M059J (cell line): ENCODE measurements around the gene ABHD16A. TPM values are rescaled to one million over a fixed set of nuclear protein-coding genes. Genes with fewer than 3 reads are reported as not detected.
A peak's percentile ranks its signal among the peaks of the same experiment; 100 is the strongest.

Experiments used
- DNase-seq: peaks from one replicate; pipeline ENCODE4 v3.0.0-alpha.2; 2012; ENCODE audit warnings: low read depth
- total RNA-seq: library from RNA; depleted of rRNA; stranded (reverse); fragments of >200 nt; shearing (Covaris generic); gene quantifications from 2 replicates; pipeline ENCODE4 v1.2.3, GENCODE V29; 2014

The ABHD16A gene
- total RNA-seq, 1 experiment from 2014 or later = 51.9 TPM

DNA sequence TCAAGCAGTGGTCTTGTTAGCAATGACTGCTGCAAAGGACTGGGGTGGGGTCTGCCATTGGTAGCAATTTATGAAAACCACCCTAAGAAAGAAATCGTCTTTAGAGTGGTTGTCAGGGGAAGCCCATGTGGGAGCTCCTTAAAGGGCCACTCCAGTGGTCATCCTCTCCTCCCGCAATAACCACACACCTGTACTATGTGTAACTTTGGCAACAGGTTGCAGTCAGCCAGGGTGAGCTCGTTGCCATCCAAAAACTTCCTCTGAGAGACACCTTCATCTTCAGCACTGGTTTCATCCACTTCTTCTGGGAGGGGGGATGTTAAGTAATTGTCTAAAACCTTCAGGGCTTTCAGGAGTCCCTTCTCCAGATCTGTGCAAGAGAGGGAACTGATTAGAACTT, 28.9 kb upstream of the ABHD16A start:
- no peak for DNase-seq

DNA sequence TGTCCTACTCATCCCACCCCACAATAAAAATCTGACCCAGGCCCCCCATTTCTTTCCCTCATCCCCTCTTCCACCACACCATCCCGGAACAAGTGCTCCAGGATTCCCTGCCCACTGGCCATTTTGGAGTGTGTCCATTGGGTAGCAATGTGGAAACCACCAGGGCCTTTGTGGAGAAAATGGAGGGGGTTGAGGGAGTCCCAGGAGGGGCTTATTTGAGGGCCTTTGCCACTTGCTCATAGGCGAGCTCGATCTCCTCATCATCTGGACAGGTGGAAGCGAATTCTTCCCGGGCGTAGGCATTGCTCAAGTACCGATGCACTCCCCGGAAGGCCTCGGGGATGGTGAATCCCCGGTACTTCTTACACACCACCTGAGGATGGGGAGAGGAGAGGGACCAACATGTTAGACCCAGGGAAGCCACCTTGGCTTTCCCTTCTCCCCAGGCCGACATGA, 27.5 kb upstream of the ABHD16A start:
- peak; percentile 35 for DNase-seq

DNA sequence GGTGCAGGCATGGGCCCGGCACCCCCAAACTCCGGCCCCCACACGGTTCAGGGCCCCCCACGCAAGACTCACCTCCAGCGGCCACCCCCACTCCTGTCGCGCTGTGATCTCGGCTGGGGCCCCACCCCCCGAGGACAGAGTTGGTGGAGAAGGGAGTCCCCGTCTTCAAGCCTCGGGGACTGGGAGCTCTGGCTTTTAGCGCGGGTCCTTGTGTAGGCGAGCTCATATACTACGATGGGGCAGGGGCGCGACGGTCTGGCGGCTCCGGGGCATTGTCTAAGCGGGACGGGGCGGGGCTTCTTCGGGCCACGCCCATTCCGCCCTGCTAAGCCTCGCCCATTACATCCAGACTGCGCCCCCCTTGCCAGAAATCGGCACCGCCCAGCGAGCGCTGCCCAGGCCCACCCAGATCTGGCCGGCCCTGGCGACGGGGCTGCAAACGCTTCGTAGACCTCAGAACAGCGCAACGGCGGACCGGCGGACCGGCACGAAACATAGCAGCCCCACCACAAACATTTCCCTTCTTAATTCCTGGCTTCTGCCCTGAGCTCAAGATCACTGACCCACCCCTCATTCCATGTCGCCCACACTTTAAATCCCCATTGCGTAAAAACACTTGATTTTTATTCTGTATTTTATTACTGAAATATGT, 27.0 kb upstream of the ABHD16A start:
- peak; percentile 89 for DNase-seq

DNA sequence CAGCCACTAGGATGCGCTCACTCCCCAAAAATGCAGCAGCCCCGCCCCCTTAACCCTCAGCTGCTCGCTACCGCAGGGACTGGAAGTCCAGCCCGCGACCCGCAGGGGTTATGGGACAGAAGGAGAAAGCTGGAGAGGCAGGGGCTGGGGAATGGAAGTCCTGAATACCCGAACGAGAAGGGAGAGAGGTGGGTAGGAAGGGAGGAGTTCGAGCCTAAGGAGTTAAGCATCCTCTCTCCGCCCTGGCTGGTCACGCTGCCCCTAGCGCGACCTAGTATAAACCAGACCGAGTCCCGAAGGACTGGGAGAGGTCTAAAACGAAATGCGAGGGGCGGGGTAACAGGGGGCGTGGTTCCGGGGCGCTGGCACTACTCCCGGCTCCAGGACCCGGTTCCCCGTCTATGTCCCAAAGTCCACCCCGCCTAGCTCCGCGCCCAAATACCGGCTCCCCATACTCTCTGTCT, 26.4 kb upstream of the ABHD16A start:
- DNase-seq = peak; percentile 92

DNA sequence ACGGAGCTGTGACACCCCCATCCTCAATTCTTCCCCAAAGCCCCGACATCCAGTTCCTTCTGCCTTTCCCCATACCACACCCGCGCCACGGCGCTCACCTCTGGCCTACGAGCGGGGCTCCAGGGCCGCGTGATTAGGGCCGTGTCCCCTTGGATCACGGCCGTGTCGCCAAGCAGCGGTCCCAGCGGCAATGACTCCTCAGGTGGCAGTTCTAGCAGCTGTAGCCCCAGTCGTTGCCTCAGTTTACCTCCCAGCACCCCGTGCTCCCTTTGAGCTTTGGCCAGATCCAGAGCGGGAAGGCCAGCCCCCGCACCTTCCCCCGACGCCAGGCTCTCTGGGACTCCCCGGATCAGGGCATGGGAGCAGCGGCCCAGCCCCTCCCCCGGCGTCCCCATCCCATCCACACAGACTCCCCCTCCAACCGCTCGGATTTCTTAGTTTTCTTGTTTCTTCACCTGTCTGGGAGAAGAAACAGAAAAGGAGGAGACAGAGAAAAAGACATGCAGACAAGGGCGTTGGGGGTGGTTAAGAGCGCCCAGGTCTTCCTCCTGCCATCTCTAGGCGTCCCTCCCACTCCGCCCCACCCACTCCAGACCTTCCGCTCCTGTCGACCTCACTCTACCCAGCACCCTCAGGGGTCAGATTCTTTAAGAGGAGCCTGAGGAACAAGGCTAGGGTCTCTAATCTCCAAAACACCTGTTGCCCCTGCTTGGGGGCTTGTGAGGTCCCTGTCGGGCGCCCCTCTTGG, 25.8 kb upstream of the ABHD16A start, which contains the start of gene DDAH2:
DDAH2 (minus strand) TSS at position 533 of the 748 bp plus-strand sequence; CDS start at position 395, 138 bp downstream.
- DNase-seq = no peak

DNA sequence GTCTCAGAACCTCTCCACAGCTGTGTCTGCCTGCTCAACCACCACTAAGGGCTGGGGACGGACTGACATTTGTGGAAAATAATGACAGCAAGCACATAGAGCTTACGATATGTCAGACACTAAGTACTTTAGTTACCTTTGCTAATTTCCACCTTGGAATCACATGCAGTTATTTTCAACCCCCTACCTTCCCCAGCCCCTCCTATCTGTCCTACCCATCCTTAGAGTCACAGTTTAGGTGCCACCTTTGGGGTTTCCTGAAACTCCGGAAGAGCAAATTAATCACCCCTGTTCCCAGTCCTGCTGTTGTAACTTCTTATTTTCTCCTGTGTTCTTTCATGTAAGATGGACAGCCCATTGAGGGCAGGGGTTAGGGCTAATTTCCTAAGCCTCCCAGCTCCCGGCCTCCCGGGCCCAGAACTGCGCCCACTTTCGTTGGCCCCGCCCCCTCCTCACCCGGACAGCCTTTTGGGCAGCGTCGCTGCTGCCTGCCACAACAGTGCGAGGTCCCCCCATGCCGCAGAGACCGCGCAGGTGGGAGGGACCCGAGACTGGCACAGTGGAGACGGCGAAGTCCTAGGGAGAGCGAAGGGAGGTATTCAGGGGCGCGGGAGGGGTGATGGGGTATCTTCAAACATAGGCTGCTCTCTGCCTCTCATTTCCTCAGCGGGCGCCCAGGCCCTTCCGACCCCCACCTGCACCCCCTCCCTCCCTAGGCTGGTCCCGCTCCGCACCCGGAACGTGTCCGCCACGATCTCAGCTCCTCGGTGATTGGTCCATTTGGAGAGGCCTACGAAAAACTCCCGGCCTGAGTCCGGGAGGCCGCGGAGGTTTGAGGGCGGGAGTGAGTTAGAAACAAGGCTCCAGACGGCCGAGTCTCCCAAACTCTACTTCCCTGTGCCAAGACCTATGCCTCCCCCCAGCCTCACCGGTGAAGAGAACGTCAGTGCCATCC, 24.9 kb upstream of the ABHD16A start:
- DNase-seq = no peak

DNA sequence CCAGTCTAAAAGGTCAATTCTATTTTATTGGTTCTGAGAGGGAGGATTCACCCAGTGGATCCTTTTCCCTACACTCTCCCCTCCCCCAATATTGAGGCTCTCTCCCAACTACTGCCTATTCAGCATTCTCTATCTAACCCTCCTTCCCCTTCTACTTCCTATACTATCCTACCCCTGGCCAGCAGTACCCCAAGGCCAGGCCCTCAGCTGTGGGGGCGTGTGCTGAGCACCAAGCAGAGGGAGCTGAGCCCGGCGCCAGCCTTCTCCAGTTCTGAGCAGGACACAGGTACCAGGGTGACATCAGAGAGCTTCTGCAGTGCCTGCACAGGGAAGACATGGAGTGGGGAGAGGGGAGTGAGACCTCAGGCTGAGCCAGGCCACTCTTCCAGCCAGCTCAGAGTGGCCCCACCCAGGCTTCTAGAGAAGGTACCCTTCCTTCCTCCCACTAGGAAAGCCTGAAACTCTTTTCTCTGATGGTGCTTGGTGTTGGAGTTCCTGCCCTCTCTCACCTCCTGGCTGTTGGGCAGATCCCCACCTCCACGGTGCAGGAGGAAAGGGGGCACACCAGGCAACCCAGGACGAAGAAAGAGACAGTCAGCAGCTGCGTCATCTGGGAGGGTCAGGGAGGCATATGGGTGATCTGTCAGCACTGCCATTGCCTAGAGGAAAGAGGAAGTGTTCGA, 24.1 kb upstream of the ABHD16A start:
- no peak for DNase-seq

DNA sequence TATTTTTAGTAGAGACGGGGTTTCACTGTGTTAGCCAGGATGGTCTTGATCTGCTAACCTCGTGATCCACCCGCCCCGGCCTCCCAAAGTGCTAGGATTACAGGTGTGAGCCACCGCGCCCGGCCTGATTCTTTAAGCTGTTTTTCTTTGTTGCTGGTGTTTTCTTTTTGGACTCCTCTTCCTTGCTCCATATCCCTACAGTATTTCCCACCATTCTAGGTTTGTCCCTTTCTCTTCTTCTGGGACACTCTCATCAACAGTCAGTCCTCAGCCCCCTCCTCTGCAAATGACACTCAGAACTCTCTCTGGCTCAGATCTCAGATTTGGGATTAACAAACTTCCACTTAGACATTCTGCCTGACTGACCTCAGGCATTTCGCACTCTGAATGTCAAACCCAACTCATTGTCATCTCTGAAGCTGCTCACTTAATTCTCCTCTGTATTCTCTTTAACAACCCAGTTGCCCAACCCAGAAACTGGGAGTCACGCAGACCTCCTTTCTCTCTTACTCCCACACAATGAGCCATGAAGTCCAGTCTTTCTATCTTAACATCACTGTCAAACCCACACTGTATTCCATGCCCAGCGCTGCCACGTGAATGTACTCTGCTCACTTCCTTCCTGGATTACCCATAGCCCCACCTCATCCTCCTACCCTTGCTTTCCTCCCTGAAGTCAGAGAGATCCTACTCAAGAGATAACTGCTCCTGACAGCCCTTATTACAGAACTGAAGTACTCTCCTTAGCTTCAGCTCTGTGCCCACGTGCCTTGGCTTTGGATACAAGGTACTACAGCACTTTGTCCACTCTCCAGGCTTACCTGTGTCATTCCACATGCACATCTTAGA, 22.6 kb upstream of the ABHD16A start:
- DNase-seq = no peak

DNA sequence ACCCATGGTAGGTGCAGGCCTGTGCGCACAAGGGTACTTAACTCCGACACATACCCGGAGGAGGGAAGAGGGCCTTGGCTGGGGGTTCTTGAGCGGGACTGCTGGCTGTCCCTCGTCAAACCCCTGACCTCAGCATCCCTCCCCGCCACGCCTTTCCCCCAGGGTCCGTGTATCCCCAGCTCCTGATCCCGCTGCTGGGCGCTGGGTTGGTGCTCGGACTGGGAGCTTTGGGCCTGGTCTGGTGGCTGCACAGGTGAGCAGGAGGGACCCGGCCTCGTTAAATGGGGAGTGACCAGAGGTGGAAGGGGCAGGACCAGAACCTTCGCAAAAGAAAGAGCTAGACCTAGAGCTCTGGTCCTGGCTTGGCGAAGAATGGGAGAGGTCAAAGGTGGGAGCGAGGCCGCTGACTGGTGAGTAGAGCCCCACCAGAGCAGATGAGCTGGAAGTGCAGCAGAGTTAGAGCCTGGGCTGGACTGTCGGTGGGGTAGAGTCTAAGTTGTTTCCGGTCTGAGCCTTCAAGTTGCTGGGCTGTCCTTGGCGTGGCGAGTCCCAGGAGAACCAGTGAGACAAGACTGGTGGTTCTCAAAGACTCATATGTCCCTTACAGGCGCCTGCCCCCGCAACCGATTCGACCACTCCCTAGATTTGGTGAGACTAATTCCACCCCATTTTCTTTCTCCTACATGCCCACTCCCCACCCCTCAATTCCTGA, 21.0 kb upstream of the ABHD16A start:
- no peak for DNase-seq

DNA sequence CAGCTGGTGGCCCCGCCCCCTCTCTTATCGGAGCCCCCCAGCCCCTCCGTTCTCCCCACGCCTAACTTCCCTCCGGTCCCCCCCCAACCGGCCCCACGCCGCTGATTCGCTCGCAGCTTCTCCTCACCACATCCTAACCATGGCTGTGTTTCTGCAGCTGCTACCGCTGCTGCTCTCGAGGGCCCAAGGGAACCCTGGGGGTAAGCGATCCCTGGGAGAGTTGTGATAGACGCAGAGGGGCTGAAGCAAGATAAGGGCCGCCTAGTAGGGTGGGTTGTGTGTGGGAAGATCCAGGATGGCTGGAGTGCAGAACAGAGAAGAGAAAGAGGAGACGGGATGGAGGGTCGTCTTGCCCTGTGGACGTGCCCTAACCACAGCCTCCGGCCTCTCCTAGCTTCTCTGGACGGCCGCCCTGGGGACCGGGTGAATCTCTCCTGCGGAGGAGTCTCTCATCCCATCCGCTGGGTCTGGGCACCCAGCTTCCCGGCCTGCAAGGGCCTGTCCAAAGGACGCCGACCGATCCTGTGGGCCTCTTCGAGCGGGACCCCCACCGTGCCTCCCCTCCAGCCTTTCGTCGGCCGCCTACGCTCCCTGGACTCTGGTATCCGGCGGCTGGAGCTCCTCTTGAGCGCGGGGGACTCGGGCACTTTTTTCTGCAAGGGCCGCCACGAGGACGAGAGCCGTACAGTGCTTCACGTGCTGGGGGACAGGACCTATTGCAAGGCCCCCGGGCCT, 20.3 kb upstream of the ABHD16A start, which contains the start of gene MPIG6B:
MPIG6B (plus strand) TSS at position 129 of the 735 bp plus-strand sequence; CDS start at position 140, 11 bp downstream.
- no peak for DNase-seq

DNA sequence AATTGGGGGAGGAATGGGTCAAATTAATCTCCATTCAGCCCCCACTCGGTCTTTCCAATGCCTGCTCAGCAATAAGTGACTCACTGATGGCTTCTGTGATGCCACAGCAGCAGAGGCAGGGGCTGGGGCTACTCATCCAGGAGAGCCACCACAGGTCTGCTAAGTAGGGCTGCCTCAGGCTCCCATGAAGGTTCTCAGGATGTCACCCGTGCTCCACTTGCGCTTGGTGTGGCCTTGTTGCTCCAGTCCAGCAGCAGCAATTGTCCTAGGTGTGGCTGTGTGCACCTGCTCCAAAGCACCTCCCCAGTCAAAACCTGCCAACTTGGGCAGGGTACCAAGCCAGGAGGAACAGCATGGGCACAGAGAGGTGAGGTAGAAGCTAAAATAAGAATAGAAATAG, 19.0 kb upstream of the ABHD16A start:
- DNase-seq = no peak

DNA sequence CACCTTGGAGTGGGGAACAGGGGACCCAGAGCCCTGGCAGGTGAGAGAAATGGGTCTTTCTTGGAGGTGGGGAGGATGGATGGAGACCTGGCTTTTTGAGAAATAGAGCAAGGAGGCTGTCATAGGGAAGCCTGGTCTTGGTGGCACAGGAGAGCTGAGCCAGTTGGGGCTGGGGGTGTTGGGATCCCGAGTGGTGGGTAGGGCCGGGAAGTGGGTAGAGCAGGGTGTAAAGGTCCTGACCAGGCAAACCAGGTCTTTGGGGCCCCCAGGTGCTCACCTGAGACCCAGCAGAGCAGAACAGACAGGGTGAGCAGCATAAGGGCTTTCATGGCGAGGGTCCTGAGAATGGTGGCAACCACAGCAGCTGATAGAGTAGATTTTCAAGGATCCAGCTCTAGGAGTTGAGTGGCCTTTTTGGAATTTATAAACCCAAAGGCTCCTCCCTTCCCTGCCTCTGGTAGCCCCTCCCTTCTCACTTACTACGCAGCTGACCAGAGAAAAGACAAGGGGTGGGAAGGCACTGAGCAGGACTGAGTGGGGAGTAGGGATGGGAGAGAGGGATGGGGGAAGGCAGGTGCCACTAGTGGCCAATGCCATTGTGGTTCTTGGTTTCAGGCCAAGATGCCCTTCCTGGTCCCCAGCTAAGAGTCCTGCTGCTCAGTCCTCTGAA, 18.4 kb upstream of the ABHD16A start, which contains the start of gene LY6G6C:
LY6G6C (minus strand) TSS at position 396 of the 670 bp plus-strand sequence; CDS start at position 329, 67 bp downstream.
- no peak for DNase-seq

DNA sequence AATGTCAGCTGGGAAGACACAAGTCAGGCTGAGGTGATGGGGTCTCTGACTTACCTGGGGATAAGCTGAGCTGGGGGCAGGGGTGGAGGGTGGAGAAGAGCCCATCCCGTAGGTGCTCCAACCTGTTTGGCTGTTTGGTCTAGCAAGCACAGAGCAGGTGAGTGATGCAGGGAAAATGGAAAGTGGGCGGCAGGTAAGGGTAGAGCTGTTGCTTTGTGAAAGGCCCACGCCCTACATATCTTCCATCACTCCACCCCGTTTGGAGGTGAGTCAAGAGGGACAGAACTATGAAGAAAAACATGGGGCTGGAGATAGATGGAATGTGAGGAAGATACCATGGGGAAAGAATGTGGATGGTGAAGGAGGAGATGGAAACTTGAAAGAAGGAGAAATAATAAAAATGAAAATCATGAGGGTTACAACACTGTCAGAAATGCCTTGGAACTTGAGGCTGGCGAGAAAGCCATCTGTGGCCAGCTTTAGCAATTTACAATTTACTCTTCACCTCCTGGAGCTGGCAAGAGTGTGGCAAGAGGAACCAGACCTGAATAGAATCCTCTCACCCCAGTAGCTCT, 17.2 kb upstream of the ABHD16A start:
- no peak for DNase-seq

DNA sequence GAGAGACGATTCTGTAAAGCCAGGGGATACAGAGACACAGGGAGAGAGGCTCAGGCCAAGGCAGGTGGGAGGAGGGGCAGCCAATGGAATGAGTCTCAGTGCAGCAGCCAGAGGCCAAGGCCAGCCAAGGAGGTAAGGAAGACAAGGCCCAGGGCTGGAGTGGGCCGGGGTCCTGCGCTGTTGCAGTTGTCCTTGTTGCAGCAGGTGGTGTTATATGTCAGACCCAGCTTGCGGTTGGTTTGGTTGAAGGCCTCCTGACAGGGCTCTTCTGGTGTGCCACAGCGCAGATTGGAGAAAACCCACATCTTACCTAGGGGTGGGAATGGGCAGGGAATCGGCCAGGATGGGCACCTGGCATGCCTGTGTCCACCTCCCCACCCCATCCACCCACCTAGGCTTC, 15.9 kb upstream of the ABHD16A start:
- DNase-seq = no peak

DNA sequence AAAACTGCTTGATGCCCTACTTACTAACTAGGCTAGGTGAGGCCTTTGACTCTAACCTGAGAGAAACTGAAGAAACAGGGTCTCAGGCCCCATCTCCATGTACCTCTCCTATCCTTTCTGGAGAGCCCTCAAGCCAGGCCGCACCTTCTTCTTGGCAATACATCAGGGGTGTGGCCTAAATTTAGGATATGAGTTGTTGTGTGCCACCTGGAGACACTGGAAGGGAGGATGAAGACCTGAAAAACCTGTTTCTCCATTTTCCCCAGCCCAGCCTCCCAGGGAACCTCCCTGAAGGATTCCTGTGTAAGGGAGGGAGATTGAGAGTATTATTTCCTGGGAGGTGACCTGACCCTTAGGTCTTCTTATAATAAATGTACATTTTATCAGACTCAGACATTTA, 15.1 kb upstream of the ABHD16A start:
- DNase-seq = no peak

DNA sequence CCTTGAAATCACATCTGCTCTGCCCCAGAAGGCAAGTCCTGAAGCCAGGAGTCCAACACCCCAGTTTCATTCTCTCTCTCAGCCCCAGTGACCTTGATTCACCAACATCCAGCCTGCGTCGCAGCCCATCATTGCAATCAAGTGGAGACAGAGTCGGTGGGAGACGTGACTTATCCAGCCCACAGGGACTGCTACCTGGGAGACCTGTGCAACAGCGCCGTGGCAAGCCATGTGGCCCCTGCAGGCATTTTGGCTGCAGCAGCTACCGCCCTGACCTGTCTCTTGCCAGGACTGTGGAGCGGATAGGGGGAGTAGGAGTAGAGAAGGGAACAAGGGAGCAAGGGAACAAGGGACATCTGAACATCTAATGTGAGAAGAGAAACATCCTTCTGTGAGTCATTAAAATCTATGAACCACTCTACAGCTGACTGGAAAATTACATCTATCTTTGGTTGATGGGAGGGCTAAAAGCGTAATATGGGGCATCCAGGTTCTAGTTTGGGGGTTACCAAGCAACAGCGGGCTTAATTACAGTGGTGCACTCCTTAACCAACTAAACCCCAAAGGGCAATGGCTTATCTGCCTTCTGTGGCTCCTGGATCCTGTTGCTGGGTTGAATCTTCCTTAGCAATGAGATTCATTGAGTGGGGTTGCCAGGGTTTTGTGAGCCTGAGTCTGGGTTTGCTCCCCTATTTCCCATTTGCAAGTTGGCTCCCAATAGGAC, 14.5 kb upstream of the ABHD16A start:
- no peak for DNase-seq
